Measurements from ENCODE around the gene UBE2O.

- TF ChIP-seq, protein P1, sequence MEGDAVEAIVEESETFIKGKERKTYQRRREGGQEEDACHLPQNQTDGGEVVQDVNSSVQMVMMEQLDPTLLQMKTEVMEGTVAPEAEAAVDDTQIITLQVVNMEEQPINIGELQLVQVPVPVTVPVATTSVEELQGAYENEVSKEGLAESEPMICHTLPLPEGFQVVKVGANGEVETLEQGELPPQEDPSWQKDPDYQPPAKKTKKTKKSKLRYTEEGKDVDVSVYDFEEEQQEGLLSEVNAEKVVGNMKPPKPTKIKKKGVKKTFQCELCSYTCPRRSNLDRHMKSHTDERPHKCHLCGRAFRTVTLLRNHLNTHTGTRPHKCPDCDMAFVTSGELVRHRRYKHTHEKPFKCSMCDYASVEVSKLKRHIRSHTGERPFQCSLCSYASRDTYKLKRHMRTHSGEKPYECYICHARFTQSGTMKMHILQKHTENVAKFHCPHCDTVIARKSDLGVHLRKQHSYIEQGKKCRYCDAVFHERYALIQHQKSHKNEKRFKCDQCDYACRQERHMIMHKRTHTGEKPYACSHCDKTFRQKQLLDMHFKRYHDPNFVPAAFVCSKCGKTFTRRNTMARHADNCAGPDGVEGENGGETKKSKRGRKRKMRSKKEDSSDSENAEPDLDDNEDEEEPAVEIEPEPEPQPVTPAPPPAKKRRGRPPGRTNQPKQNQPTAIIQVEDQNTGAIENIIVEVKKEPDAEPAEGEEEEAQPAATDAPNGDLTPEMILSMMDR (IDR thresholded peaks at IDR 0.05) = no peak
- no peak for TF ChIP-seq PREB (CRISPR knock-in tag; IDR thresholded peaks at IDR 0.05; ENCODE audit: borderline replicate concordance)
Measured at GRCh38 chr17:76368545-76368944, 84.4 kb downstream of the UBE2O start.
